ENCODE results near the gene SACM1L. TPM values are rescaled to one million over a fixed set of nuclear protein-coding genes. Genes with fewer than 3 reads are reported as not detected.

SACM1L gene
- total and polyA plus RNA-seq, 2 experiments from 2014 or later = 28.1 to 61.6 TPM

DNA sequence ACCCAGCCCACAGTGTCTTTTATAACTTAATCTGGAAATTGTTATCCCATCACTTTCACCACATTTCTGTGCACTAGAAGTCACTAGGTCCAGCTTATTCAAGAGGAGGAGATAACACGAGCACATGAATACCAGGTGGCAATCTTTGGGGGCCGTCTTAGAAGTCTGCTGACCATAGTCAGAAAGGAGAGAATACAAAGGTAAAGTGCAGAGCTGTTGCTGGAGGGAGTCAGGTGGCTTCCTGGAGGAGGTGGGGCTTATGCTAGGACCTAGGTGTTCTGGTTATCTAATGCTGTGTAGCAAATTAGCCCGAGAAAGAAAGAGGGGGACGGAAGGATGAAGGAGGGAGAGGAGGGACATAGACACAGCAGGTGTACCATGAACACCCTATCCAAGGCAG is 60.7 kb downstream of the SACM1L start:
- H3K9me2 ChIP-seq (replicated peaks; ENCODE audit: insufficient read depth) = no peaks in the 10 kb centered on the region
- H3K4me2 ChIP-seq = no peak overlapping the region
- TF ChIP-seq EZH2phosphoT487 (IDR thresholded peaks at IDR 0.05; ENCODE audit: low read depth, severe bottlenecking, unreplicated experiment) (no peak), EZH2 (IDR thresholded peaks at IDR 0.05; ENCODE audit: borderline replicate concordance) (no peak)
- TF ChIP-seq, protein P1, sequence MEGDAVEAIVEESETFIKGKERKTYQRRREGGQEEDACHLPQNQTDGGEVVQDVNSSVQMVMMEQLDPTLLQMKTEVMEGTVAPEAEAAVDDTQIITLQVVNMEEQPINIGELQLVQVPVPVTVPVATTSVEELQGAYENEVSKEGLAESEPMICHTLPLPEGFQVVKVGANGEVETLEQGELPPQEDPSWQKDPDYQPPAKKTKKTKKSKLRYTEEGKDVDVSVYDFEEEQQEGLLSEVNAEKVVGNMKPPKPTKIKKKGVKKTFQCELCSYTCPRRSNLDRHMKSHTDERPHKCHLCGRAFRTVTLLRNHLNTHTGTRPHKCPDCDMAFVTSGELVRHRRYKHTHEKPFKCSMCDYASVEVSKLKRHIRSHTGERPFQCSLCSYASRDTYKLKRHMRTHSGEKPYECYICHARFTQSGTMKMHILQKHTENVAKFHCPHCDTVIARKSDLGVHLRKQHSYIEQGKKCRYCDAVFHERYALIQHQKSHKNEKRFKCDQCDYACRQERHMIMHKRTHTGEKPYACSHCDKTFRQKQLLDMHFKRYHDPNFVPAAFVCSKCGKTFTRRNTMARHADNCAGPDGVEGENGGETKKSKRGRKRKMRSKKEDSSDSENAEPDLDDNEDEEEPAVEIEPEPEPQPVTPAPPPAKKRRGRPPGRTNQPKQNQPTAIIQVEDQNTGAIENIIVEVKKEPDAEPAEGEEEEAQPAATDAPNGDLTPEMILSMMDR (IDR thresholded peaks at IDR 0.05; ENCODE audit: poor library complexity) = no peak
- H4K20me1 ChIP-seq (ENCODE audit: insufficient read depth, poor library complexity, severe bottlenecking) = no peaks in the 10 kb centered on the region
- H3K36me3 ChIP-seq (replicated peaks; ENCODE audit: insufficient read depth, low read depth) = no peaks in the 10 kb centered on the region
- no peaks in the 10 kb centered on the region for H3K9me3 ChIP-seq (ENCODE audit: low read depth)
- no peak overlapping the region for H3K27ac ChIP-seq
- H3K4me1 ChIP-seq (ENCODE audit: insufficient read depth) = no peaks in the 10 kb centered on the region
- no peak for DNase-seq (ENCODE audit: low spot score)
- WGBS (ENCODE audit: low lambda C conversion rate, missing lambda C conversion rate) = 92% methylated on average over 4 of the region's 4 CpGs
- H3K27me3 ChIP-seq = no peaks in the 10 kb centered on the region
- H3K4me3 ChIP-seq = no peak overlapping the region
- no peaks in the 10 kb centered on the region for H3K79me2 ChIP-seq
- H2AFZ ChIP-seq = no peak overlapping the region

DNA sequence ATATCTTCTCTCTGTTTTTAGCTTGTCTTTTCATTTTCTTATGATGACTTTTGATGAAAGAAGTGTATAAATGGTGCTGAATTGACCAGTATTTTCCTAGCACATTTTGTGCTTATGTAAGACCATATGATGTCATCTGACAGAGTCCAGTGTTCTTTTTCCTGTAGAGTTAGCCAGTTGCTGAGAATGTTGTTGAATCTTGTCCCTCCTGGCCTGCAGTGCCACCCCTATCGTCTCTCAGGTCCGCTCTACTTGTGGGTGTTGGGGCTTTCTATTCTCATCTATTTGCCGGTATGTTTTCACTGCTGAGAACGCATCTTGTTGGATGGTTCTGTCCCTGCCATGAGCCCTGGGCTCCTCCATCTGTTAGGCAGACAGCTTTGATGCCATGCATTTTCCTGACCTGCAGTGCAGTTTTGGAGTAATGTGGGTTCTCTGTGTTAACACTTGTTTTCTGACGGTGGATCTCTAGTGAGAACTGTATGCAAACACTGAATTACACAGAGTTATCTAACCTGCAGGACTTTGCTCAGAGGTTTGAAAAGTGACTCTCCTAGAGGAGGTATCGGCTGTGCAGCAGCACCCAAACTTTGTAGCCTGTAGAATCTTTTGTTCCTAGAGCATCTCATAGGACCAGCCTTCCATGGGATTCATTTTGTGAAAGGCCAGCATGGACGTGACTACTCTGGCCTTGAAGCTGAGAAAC is 62.5 kb downstream of the SACM1L start:
- Histone ChIP-seq H3K79me2 (no peaks in the 10 kb centered on the region), H3K4me3 (no peak overlapping the region), H3K4me2 (no peak overlapping the region), H2AFZ (no peak overlapping the region), H3K36me3 (replicated peaks; ENCODE audit: insufficient read depth, low read depth) (no peaks in the 10 kb centered on the region), H3K9me3 (ENCODE audit: low read depth) (no peaks in the 10 kb centered on the region), H3K27me3 (no peaks in the 10 kb centered on the region), H3K9me2 (replicated peaks; ENCODE audit: insufficient read depth) (no peaks in the 10 kb centered on the region), H4K20me1 (ENCODE audit: insufficient read depth, poor library complexity, severe bottlenecking) (no peaks in the 10 kb centered on the region), H3K4me1 (ENCODE audit: insufficient read depth) (no peaks in the 10 kb centered on the region), H3K27ac (no peak overlapping the region)
- no peak for DNase-seq (ENCODE audit: low spot score)
- TF ChIP-seq, protein P1 (IDR thresholded peaks at IDR 0.05; ENCODE audit: poor library complexity) = no peak
- no peak for TF ChIP-seq EZH2 (IDR thresholded peaks at IDR 0.05; ENCODE audit: borderline replicate concordance)
- TF ChIP-seq EZH2phosphoT487 (IDR thresholded peaks at IDR 0.05; ENCODE audit: low read depth, severe bottlenecking, unreplicated experiment) = no peak
- 84% methylated on average over 7 of the region's 7 CpGs for WGBS (ENCODE audit: low lambda C conversion rate, missing lambda C conversion rate)

DNA sequence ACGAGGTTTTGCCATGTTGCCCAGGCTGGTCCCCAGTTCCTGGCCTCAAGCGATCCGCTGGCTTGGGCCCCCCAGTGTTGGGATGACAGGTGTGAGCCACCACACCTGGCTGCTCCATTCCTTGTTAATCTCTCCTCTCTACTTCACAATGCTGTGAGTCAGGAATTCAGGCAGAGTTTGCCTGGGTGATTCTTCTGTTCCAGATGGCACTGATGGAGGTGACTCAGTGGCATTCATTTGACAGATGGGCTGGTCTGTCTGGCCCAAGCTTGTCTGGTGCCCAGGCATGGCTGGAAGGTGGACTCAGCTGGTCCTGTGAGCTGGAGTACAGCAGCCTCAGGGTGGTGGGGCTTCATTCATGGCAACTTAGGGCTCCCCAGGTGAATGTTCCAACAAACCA is 63.9 kb downstream of the SACM1L start:
- Histone ChIP-seq H3K4me1 (ENCODE audit: insufficient read depth) (no peaks in the 10 kb centered on the region), H3K4me2 (no peak overlapping the region), H3K9me3 (ENCODE audit: low read depth) (no peaks in the 10 kb centered on the region), H3K27ac (no peak overlapping the region), H2AFZ (no peak overlapping the region), H3K27me3 (no peaks in the 10 kb centered on the region), H3K36me3 (replicated peaks; ENCODE audit: insufficient read depth, low read depth) (no peaks in the 10 kb centered on the region), H3K79me2 (no peaks in the 10 kb centered on the region), H3K9me2 (replicated peaks; ENCODE audit: insufficient read depth) (no peaks in the 10 kb centered on the region), H3K4me3 (no peak overlapping the region), H4K20me1 (ENCODE audit: insufficient read depth, poor library complexity, severe bottlenecking) (no peaks in the 10 kb centered on the region)
- WGBS (ENCODE audit: low lambda C conversion rate, missing lambda C conversion rate) = 92% methylated on average over 3 of the region's 3 CpGs
- TF ChIP-seq EZH2 (IDR thresholded peaks at IDR 0.05; ENCODE audit: borderline replicate concordance) (no peak), EZH2phosphoT487 (IDR thresholded peaks at IDR 0.05; ENCODE audit: low read depth, severe bottlenecking, unreplicated experiment) (no peak)
- TF ChIP-seq, protein P1 (IDR thresholded peaks at IDR 0.05; ENCODE audit: poor library complexity) = no peak
- no peak for DNase-seq (ENCODE audit: low spot score)
